Ectodermal cell (in vitro differentiated cells): ENCODE data around the gene ISCA2.

Experiments
- H3K27ac ChIP-seq: 2 replicates; pipeline ENCODE4 v1.7.0; 2013; ENCODE audit warnings: mild to moderate bottlenecking, low read depth, low read length; ENCODE audit not compliant: insufficient read depth, poor library complexity, severe bottlenecking
- H3K27me3 ChIP-seq: 2 replicates; pipeline ENCODE4 v1.7.0; 2013; ENCODE audit warnings: mild to moderate bottlenecking, low read length; ENCODE audit not compliant: insufficient read depth, control insufficient read depth, poor library complexity, severe bottlenecking
- H3K36me3 ChIP-seq: one replicate; pipeline ENCODE4 v1.7.0; 2013; ENCODE audit warnings: low read length; ENCODE audit not compliant: control insufficient read depth, insufficient read depth
- H3K4me1 ChIP-seq: one replicate; pipeline ENCODE4 v1.7.0; 2013; ENCODE audit warnings: low read length; ENCODE audit not compliant: control insufficient read depth, insufficient read depth
- H3K4me3 ChIP-seq: 2 replicates; pipeline ENCODE4 v1.7.0; 2013; ENCODE audit warnings: low read depth, low read length, control low read depth; ENCODE audit not compliant: insufficient read depth
- H3K9me3 ChIP-seq: 2 replicates; pipeline ENCODE4 v1.7.0; 2013; ENCODE audit warnings: mild to moderate bottlenecking, low read length, moderate library complexity; ENCODE audit not compliant: control insufficient read depth
- WGBS, 2 experiments: methylation state at CpG; one replicate each; pipeline ENCODE4 v1.1.7; 2013; ENCODE audit warnings: missing lambda C conversion rate in 2 of 2; 5-methylcytosine and 5-hydroxymethylcytosine counted together

ISCA2 gene

GRCh38 chr14:74516451-74517160 lies 23.0 kb downstream of the ISCA2 start:
- Histone ChIP-seq H3K36me3 (no peaks in the 10 kb centered on the region), H3K27me3 (no peaks in the 10 kb centered on the region), H3K4me1 (peaks cover 11% of the 10 kb centered on the region), H3K9me3 (no peaks in the 10 kb centered on the region), H3K4me3 (no peak overlapping the region), H3K27ac (no peak overlapping the region)
- 75 to 82% methylated on average over 12 of the region's 12 CpGs for WGBS, 2 experiments

GRCh38 chr14:74517731-74518130 lies 24.2 kb downstream of the ISCA2 start:
- no peaks in the 10 kb centered on the region for H3K36me3 ChIP-seq
- H3K4me1 ChIP-seq, result peaks cover 10% of the 10 kb centered on the region
- H3K27ac ChIP-seq, result no peak overlapping the region
- WGBS, 2 experiments, result 91 to 92% methylated on average over 4 of the region's 4 CpGs
- H3K4me3 ChIP-seq, result no peak overlapping the region
- H3K27me3 ChIP-seq, result no peaks in the 10 kb centered on the region
- H3K9me3 ChIP-seq, result no peaks in the 10 kb centered on the region

GRCh38 chr14:74518221-74518620 lies 24.7 kb downstream of the ISCA2 start:
- H3K36me3 ChIP-seq, result no peaks in the 10 kb centered on the region
- no peak overlapping the region for H3K4me3 ChIP-seq
- no peak overlapping the region for H3K27ac ChIP-seq
- H3K27me3 ChIP-seq, result no peaks in the 10 kb centered on the region
- 93% methylated on average over 6 of the region's 6 CpGs for WGBS, 2 experiments
- H3K9me3 ChIP-seq, result no peaks in the 10 kb centered on the region
- peaks cover 10% of the 10 kb centered on the region for H3K4me1 ChIP-seq

GRCh38 chr14:74519316-74520074 lies 25.9 kb downstream of the ISCA2 start:
- no peaks in the 10 kb centered on the region for H3K27me3 ChIP-seq
- no peaks in the 10 kb centered on the region for H3K36me3 ChIP-seq
- no peak overlapping the region for H3K27ac ChIP-seq
- peaks cover 20% of the 10 kb centered on the region for H3K4me1 ChIP-seq
- H3K4me3 ChIP-seq, result no peak overlapping the region
- WGBS, 2 experiments, result 90 to 91% methylated on average over 6 of the region's 6 CpGs
- H3K9me3 ChIP-seq, result no peaks in the 10 kb centered on the region

GRCh38 chr14:74521756-74522155 lies 28.2 kb downstream of the ISCA2 start:
- no peaks in the 10 kb centered on the region for H3K9me3 ChIP-seq
- peaks cover 25% of the 10 kb centered on the region for H3K4me1 ChIP-seq
- 91 to 94% methylated on average over 10 of the region's 10 CpGs for WGBS, 2 experiments
- H3K27me3 ChIP-seq, result no peaks in the 10 kb centered on the region
- no peak overlapping the region for H3K4me3 ChIP-seq
- no peak overlapping the region for H3K27ac ChIP-seq
- no peaks in the 10 kb centered on the region for H3K36me3 ChIP-seq

GRCh38 chr14:74522740-74523139 lies 29.2 kb downstream of the ISCA2 start:
- Histone ChIP-seq H3K4me3 (no peak overlapping the region), H3K4me1 (peaks cover 22% of the 10 kb centered on the region), H3K27ac (no peak overlapping the region), H3K9me3 (no peaks in the 10 kb centered on the region), H3K36me3 (no peaks in the 10 kb centered on the region), H3K27me3 (no peaks in the 10 kb centered on the region)
- 95 to 96% methylated on average over 7 of the region's 7 CpGs for WGBS, 2 experiments

GRCh38 chr14:74524076-74524811 lies 30.7 kb downstream of the ISCA2 start:
- Histone ChIP-seq H3K4me1 (peaks cover 22% of the 10 kb centered on the region), H3K4me3 (no peak overlapping the region), H3K27ac (no peak overlapping the region), H3K36me3 (no peaks in the 10 kb centered on the region), H3K27me3 (no peaks in the 10 kb centered on the region), H3K9me3 (no peaks in the 10 kb centered on the region)
- WGBS, 2 experiments, result 77 to 83% methylated on average over 14 of the region's 14 CpGs

GRCh38 chr14:74524812-74525135 lies 31.2 kb downstream of the ISCA2 start:
- no peak overlapping the region for H3K27ac ChIP-seq
- no peaks in the 10 kb centered on the region for H3K27me3 ChIP-seq
- H3K36me3 ChIP-seq, result no peaks in the 10 kb centered on the region
- H3K4me1 ChIP-seq, result peaks cover 22% of the 10 kb centered on the region
- H3K4me3 ChIP-seq, result no peak overlapping the region
- no peaks in the 10 kb centered on the region for H3K9me3 ChIP-seq

- Histone ChIP-seq H3K4me3 (no peak overlapping the region), H3K4me1 (peaks cover 22% of the 10 kb centered on the region), H3K27me3 (no peaks in the 10 kb centered on the region), H3K9me3 (no peaks in the 10 kb centered on the region), H3K27ac (peak overlapping the region; percentile 16), H3K36me3 (no peaks in the 10 kb centered on the region)
- WGBS, 2 experiments, result 83 to 88% methylated on average over 4 of the region's 4 CpGs
Measured at GRCh38 chr14:74525361-74525851, 31.8 kb downstream of the ISCA2 start.
